MCF 10A (cell line): ENCODE measurements around the gene TCP10L. TPM values are rescaled to one million over a fixed set of nuclear protein-coding genes. Genes with fewer than 3 reads are reported as not detected.

Experiments
- BruUV-seq: library from RNA; stranded (reverse); fragments of 400-500 nt; replicated peaks from 2 replicates; lab custom pipeline; 2021; lab: Mats Ljungman, UMichigan
- CTCF ChIA-PET: fragments of 300-600 bp; sonication (Branson Sonifier 250); formaldehyde crosslinking; extraction: SDS; loops from one replicate; lab custom pipeline; 2021; ENCODE audit warnings: antibody characterized with exemption, inconsistent platforms; lab: Yijun Ruan, JAX
- POLR2A ChIA-PET: fragments of 300-600, 350-650 bp; sonication (Branson Sonifier 250); formaldehyde crosslinking; extraction: SDS; loops from one replicate; lab custom pipeline; 2020; ENCODE audit warnings: antibody characterized with exemption, inconsistent platforms; lab: Yijun Ruan, JAX
- DNase-seq: peaks from one replicate; pipeline ENCODE4 v3.0.0-alpha.2; 2018; ENCODE audit not compliant: unreplicated experiment
- H3K27ac Mint-ChIP-seq: one replicate; pipeline ENCODE4 v1.8.0; 2022; ENCODE audit warnings: mild to moderate bottlenecking, low read depth, mixed read lengths; ENCODE audit not compliant: unreplicated experiment
- H3K27me3 Mint-ChIP-seq: one replicate; pipeline ENCODE4 v1.8.0; 2022; ENCODE audit warnings: mixed read lengths; ENCODE audit not compliant: insufficient read depth, unreplicated experiment
- H3K36me3 Mint-ChIP-seq: one replicate; pipeline ENCODE4 v1.8.0; 2022; ENCODE audit warnings: mild to moderate bottlenecking, moderate library complexity, mixed read lengths; ENCODE audit not compliant: insufficient read depth, unreplicated experiment
- H3K4me1 Mint-ChIP-seq: one replicate; pipeline ENCODE4 v1.8.0; 2022; ENCODE audit warnings: mixed read lengths; ENCODE audit not compliant: insufficient read depth, unreplicated experiment
- H3K4me3 Mint-ChIP-seq: one replicate; pipeline ENCODE4 v1.8.0; 2022; ENCODE audit warnings: mild to moderate bottlenecking, moderate library complexity, mixed read lengths; ENCODE audit not compliant: unreplicated experiment
- H3K9me3 Mint-ChIP-seq: one replicate; pipeline ENCODE4 v1.8.0; 2022; ENCODE audit warnings: mixed read lengths; ENCODE audit not compliant: unreplicated experiment
- CTCF ChIP-seq: fragments of 200-600 bp; IDR thresholded peaks from one replicate; pipeline ENCODE4 v1.8.0; 2022; ENCODE audit warnings: antibody characterized with exemption, mild to moderate bottlenecking; ENCODE audit not compliant: unreplicated experiment
- intact Hi-C: fragments of 100-400 bp; cut with micrococcal nuclease; formaldehyde crosslinking; loops from 2 replicates; pipeline ENCODE4 v1.14.1; 2022
- total RNA-seq: library from RNA; stranded (reverse); gene quantifications from 2 replicates; pipeline ENCODE4 v1.2.3, GENCODE V29; 2022

Gene TCP10L
- total RNA-seq, 1 experiment from 2014 or later: not detected

DNA sequence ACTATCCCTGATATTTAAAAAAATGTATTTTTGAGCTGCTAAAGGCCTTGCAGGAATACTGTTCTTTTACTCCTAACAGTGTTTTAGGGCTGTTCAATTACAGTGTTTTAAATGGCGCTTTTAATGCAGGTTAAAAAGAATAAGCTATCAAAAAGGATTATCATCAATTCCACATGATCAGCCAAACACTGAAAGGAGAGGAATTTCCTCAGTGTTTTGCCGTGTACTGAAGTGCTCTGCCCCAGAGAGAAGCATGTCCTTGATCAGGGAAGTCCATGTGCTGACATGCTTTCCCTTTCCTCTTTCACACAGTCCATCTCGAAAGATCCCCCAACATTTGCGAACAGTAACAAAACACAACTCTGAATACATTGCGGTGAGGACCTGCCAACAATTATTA, 23.5 kb upstream of the TCP10L start:
- H3K4me3 Mint-ChIP-seq: no peak overlapping the region
- CTCF ChIA-PET: interaction anchor here (0.6 to 5.2 kb wide), 4 partner anchors 8 to 743 kb away, joined by 3 to 28 read pairs (median 5); no protein-coding TSS in a partner anchor
- H3K27ac Mint-ChIP-seq: no peak overlapping the region

GRCh38 chr21:32605469-32605868, 20.1 kb upstream of the TCP10L start:
- intact Hi-C loops: loop anchor here (10.0 kb wide), 1 partner anchor 821 kb away; no protein-coding TSS in a partner anchor
- Mint-ChIP-seq H3K4me3 (no peak overlapping the region), H3K27ac (no peak overlapping the region), H3K9me3 (no peaks in the 10 kb centered on the region), H3K4me1 (no peaks in the 10 kb centered on the region), H3K36me3 (peaks cover 82% of the 10 kb centered on the region), H3K27me3 (no peaks in the 10 kb centered on the region)
- ChIA-PET CTCF (interaction anchor here (0.6 kb wide), 1 partner anchor 234 kb away, joined by 4 read pairs; no protein-coding TSS in a partner anchor), POLR2A (interaction anchor here (0.7 kb wide), 1 partner anchor 239 kb away, joined by 3 read pairs; no protein-coding TSS in a partner anchor)
- BruUV-seq: no TSS peak
- no peak for TF ChIP-seq CTCF
- no peak for DNase-seq

More for the DNA sequence above, 23.5 kb upstream of the TCP10L start:
- TSS peak; percentile 4 for BruUV-seq
- intact Hi-C loops: loop anchor here (10.0 kb wide), 1 partner anchor 824 kb away; no protein-coding TSS in a partner anchor
- TF ChIP-seq CTCF: no peak
- DNase-seq: no peak
- H3K4me1 Mint-ChIP-seq: no peaks in the 10 kb centered on the region
- H3K27me3 Mint-ChIP-seq: no peaks in the 10 kb centered on the region
- POLR2A ChIA-PET: interaction anchor here (0.9 kb wide), 1 partner anchor 206 kb away, joined by 3 read pairs; no protein-coding TSS in a partner anchor
- H3K9me3 Mint-ChIP-seq: no peaks in the 10 kb centered on the region
- H3K36me3 Mint-ChIP-seq: peaks cover 54% of the 10 kb centered on the region

- Mint-ChIP-seq H3K4me3 (no peak overlapping the region), H3K27me3 (no peaks in the 10 kb centered on the region), H3K36me3 (peaks cover 80% of the 10 kb centered on the region), H3K27ac (no peak overlapping the region), H3K4me1 (no peaks in the 10 kb centered on the region), H3K9me3 (no peaks in the 10 kb centered on the region)
- BruUV-seq: no TSS peak
- intact Hi-C loops: loop anchor here (5.0 to 10.0 kb wide), 2 partner anchors 327 to 820 kb away; partner anchors contain the start of gene MIS18A
- TF ChIP-seq CTCF: no peak
- no peak for DNase-seq
- POLR2A ChIA-PET: no interaction called here
- CTCF ChIA-PET: interaction anchor here (0.6 to 0.7 kb wide), 3 partner anchors 200 to 1433 kb away, joined by 3 to 4 read pairs (median 3); no protein-coding TSS in a partner anchor
Measured at GRCh38 chr21:32604464-32604863, 19.1 kb upstream of the TCP10L start.

DNA sequence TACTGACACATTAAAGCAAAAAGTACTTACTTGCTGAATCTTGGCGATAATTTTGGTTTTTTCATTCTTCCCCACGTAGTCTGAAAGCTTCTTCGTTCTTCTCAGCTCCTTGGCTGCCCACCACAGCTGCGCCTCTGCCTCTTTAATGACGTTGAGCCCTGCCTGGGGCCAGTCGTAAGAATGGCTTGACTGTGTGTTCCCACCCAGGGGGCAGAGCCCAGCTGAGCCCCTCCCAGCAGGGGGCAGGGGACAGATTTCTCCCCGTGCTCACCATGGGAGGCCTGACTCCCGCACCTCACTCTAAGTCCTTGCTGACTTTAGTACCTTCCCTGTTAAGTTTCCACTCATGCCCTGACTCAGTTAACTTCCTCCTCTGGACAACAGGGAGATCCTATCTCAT, 17.8 kb upstream of the TCP10L start:
- Mint-ChIP-seq H3K27ac (no peak overlapping the region), H3K36me3 (peaks cover 83% of the 10 kb centered on the region), H3K4me1 (no peaks in the 10 kb centered on the region), H3K4me3 (no peak overlapping the region), H3K27me3 (no peaks in the 10 kb centered on the region), H3K9me3 (no peaks in the 10 kb centered on the region)
- intact Hi-C loops: loop anchor here (5.0 to 10.0 kb wide), 2 partner anchors 326 to 818 kb away; partner anchors contain the start of gene MIS18A
- CTCF ChIA-PET: interaction anchor here (0.6 to 5.1 kb wide), 2 partner anchors 200 to 230 kb away, joined by 3 to 71 read pairs; no protein-coding TSS in a partner anchor
- DNase-seq: no peak
- POLR2A ChIA-PET: no interaction called here
- no TSS peak for BruUV-seq
- no peak for TF ChIP-seq CTCF
